Measurements from ENCODE around the gene LMBRD2.

DNA sequence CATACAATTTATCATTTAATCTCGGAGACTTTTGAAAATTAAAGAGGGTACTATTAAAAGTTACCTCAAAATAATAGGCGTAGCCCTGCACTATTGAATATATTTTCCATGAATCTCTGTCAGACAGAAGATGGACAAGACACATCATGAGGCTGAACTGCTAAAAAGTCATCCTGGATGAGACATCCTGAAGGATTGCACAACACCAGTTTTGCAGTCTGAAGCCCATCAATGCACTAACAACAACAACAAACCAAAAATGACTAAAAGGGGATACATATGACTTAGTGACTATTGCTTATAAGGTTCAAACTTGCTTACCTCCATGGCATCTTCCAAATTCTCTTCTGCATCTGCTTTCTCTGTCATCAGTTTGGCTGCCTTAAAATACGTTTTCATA is 15.7 kb downstream of the LMBRD2 start:
- TF ChIP-seq EZH2 (IDR thresholded peaks at IDR 0.05; ENCODE audit: insufficient read depth, poor library complexity, severe bottlenecking) (no peak), EZH2phosphoT487 (IDR thresholded peaks at IDR 0.05; ENCODE audit: insufficient read depth, low read depth) (no peak)

All from GM23248 (cell line).